ENCODE measurements around the gene OTOP1.
"Not testable (repeated sequence)": the region's sequence is repeated elsewhere in the genome, so short reads cannot be mapped to it uniquely, and the experiment has no call there.

Gene OTOP1

GRCh38 chr4:4227510-4228355 is 1.0 kb upstream of the OTOP1 start:
- DNase-seq: no peak

DNA sequence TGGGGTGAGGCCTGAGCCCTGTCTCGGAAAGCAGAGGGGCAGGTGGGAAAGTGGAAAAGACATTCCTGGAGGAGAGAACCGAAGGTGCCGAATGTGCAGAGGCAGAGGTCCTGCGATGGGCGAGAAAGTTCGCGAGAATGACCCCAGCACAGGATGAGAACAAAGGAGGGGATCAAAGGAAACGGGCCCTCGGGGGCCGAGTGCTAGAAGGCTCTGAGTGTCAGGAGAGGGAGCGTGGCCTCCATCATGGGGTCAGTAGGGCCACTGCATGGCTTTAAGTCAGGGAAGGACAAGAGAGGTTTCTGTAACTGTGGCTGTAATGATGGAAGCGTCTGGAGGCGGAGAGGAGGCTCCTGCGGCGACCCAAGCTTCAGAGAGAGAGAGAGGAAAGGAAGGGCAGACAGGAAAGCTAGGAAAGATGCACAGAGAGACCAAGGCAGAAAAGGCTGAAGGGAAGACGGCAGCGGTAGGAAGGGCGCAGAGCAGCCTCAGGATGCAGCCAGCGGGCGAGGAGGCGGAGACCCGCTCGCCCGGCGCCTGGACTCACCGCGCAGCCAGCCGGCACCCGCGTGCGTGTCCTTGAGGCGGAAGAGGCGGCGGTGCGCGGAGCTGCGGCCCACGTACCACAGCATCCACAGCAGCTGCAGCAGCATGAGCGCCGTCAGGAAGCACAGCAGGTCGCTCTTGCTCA is 669 bp downstream of the OTOP1 start:
- no peak for DNase-seq

DNA sequence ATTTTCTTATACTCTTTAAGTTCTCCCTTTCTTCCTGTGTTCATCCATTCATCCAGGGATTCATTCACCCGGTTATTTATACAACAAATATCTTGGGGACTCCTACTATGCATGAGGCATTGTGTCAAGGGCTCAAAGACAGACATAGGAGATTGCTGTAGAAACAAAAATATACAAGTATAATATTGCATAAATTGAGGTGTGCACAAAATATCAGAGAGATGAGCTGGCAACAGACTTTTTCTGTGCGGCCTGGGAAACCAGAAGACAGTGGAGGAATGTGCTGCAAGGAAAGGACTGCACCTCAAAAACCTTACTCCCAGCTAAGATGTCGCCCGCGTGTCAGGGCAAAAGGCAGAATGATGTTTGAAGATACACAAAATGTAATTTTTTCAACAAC is 9.6 kb downstream of the OTOP1 start:
- DNase-seq: no peak

DNA sequence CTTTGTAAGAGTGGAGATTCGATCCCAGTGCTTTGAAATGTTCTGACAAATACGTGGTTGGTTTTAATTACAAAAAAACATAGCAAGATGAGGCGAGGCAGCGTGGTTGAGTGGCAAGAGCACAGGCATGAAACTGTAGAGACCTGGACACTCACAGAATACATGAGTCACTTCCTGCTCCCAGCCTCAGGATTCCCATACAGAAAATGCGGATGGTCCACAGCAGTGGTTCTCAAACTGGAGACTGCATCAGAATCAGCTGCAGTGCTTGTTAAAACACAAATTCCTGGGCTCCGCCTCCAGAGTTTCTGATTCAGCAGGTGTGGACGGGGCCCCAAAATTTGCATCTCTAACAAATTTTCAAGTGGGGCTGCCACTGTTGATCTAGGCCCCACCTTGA is 10.1 kb downstream of the OTOP1 start:
- DNase-seq: no peak

GRCh38 chr4:4213674-4214073 is 13.1 kb downstream of the OTOP1 start:
- not testable (repeated sequence) for DNase-seq

- no peak for DNase-seq
Measured at GRCh38 chr4:4206204-4206603, 20.5 kb downstream of the OTOP1 start.

DNA sequence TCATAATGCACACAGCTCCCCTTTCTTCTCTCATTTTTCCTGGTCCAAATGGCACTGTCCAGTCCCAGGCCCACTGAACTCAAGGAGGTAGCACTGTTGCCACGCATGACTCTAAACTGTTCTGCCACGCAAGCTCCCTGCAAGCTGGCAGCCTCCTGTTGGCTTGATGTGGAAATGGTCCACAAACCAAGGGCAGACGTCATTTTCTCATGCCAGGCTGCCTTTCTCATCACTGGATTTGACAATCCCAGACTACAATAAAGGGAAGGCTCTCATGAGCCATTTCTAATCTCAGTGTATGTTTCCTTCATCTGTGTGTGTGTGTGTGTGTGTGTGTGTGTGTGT is 22.4 kb downstream of the OTOP1 start:
- DNase-seq: no peak

- DNase-seq: no peak
Measured at GRCh38 chr4:4203688-4204400, 22.9 kb downstream of the OTOP1 start.

DNA sequence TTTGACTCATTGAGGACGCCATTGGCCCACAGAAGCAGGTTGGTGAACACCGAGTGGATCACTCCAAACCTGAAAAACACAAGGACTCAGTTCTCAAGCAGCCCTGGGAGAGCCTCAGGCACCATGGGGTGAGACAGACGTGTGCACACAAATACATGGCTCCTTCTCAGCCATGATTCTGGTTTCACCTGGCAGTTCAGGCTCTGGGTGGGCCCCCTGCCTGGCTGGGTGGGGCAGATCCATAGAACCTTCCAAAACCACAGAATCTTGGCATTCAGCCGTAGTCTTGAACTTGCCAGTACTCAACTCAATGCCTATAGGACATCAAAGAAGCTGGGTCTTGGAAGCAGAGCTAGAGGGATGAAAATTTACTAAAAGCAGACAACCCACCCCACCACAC is 24.2 kb downstream of the OTOP1 start:
- no peak for DNase-seq

- no peak for DNase-seq
Measured at GRCh38 chr4:4200624-4201023, 26.1 kb downstream of the OTOP1 start.

GRCh38 chr4:4195354-4195753 is 31.4 kb downstream of the OTOP1 start:
- no peak for DNase-seq

- not testable (repeated sequence) for DNase-seq
Measured at GRCh38 chr4:4188557-4188956, 38.2 kb downstream of the OTOP1 start.

GRCh38 chr4:4185528-4185927 is 41.2 kb downstream of the OTOP1 start:
- DNase-seq: no peak

DNA sequence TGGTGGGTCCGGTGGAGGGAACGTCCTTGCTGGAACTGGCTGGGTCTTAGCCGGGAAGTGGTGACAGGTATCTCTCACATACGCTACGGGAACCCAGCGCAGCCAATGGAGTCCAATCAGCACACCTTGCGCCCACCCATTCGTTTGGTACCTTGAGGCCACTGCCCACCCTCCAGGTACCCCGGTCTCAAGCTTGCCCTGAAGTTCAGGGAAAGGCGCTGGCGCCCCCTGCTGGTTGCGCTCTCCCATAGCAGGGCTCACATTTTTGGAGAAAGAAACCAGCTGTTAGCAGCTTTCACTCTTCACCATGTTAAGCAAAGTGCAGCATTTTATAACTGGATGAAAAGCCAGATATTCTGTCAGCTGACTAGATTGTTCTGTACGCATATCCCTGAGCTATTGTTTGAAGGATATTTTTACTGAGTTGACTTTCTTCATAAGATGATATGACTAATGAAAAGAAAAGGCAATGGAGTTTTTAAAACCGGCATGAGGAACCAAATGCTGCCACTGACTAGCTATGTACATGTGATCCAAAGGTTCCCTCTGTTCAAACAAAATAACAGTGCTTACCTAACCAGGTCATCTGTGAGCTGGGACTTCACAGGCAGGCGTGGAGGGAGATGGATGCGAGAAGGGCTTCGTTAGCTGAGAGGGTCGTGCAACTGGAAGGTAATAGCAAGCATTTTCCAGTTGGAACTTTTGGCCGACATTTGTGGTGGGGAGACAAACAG is 43.7 kb downstream of the OTOP1 start:
- no peak for DNase-seq

- DNase-seq: no peak
Measured at GRCh38 chr4:4170596-4171150, 56.1 kb downstream of the OTOP1 start.

GRCh38 chr4:4167981-4168780 is 58.5 kb downstream of the OTOP1 start:
- DNase-seq: peak; percentile 6

- not testable (repeated sequence) for DNase-seq
Measured at GRCh38 chr4:4166986-4167385, 59.7 kb downstream of the OTOP1 start.

- not testable (repeated sequence) for DNase-seq
Measured at GRCh38 chr4:4165701-4166392, 60.9 kb downstream of the OTOP1 start.

GRCh38 chr4:4164532-4165173 is 62.1 kb downstream of the OTOP1 start:
- DNase-seq: not testable (repeated sequence)

DNA sequence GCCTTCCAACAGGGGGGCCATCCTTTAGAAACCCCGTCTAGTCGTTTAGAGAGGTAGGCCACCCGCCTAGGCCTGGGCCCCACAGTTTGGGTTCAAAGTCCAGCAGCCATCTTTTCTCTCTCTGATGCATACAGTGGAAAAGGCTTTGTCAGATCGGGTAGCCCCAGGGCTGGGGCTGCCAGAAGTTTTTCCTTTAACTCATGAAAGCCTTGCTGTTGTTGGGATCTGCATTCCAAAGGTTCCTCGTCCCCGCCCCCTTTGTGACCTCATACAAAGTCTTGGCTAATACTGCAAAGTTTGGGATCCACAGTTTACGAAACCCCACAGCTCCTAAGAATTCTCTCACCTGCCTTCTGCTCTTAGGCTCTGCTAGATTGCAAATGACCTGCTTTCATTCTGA is 64.5 kb downstream of the OTOP1 start:
- DNase-seq: not testable (repeated sequence)

Measured in NCI-H524 treated with DMSO at 0.1 percent for 48 hours (cell line).